ENCODE measurements around the gene GABARAPL1.

GRCh38 chr12:10186299-10186698 is 26.4 kb upstream of the GABARAPL1 start:
- TF ChIP-seq POLR2A (IDR thresholded peaks at IDR 0.05) (no peak), POLR2AphosphoS5 (IDR thresholded peaks at IDR 0.05) (no peak)

All from stomach (tissue), 4 donors.